Measurements from ENCODE around the gene ERICH4. TPM values are rescaled to one million over a fixed set of nuclear protein-coding genes. Genes with fewer than 3 reads are reported as not detected.

The ERICH4 gene
- total RNA-seq, 4 donors from 2014 or later: not detected

DNA sequence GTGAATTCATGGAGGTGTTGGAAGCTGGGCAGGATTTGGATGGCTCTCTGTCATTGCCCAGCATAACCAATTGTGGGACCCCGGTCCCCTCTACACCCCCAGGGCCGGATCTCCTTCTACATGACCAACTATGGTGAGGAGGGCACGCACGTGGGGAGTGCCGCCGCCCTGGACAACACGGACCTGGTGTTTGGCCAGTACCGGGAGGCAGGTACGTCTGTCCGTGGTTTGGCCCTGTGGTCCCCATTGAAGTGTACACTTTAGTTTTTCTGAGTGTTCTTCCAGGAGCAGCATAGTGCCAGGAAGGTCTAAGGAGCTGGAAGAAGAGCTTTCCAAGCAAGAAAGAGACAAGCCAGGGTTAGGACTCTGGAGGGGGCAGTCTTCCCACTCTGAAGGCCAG lies 29.0 kb upstream of the ERICH4 start:
- 87 to 91% methylated on average over 4 to 10 of the region's 10 CpGs for WGBS, 2 donors

DNA sequence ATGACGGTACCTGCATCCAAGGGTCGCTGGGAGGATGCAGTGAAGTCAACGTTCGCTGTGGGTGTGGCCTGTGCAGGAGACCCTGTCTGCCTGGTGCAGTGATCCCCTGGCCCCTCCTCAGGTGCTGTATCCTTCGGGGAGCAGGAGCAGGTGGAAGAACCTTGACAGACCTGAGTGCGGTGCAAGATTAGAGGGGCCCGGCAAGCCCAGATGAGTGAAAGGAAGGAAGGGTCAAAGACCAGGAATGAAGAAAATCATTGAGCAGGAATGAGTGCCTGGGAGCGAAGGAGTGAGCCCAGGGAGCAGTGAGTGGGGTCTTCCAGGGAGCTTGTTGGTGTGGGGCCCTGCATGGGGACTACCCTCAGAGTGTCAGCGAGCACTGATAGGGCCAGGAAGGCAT lies 28.5 kb upstream of the ERICH4 start:
- TF ChIP-seq, protein P1, sequence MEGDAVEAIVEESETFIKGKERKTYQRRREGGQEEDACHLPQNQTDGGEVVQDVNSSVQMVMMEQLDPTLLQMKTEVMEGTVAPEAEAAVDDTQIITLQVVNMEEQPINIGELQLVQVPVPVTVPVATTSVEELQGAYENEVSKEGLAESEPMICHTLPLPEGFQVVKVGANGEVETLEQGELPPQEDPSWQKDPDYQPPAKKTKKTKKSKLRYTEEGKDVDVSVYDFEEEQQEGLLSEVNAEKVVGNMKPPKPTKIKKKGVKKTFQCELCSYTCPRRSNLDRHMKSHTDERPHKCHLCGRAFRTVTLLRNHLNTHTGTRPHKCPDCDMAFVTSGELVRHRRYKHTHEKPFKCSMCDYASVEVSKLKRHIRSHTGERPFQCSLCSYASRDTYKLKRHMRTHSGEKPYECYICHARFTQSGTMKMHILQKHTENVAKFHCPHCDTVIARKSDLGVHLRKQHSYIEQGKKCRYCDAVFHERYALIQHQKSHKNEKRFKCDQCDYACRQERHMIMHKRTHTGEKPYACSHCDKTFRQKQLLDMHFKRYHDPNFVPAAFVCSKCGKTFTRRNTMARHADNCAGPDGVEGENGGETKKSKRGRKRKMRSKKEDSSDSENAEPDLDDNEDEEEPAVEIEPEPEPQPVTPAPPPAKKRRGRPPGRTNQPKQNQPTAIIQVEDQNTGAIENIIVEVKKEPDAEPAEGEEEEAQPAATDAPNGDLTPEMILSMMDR (IDR thresholded peaks at IDR 0.05): no peak
- TF ChIP-seq POLR2A (IDR thresholded peaks at IDR 0.05) (no peak), EP300 (IDR thresholded peaks at IDR 0.05) (no peak)
- H3K36me3 ChIP-seq: peaks cover 0 to 87% (median 37%) of the 10 kb centered on the region in 3 donors
- H3K4me1 ChIP-seq: peaks cover 0 to 21% (median 5%) of the 10 kb centered on the region in 4 donors
- 88 to 89% methylated on average over 9 of the region's 9 CpGs for WGBS, 2 donors
- no peak overlapping the region for H3K4me3 ChIP-seq
- no peak for DNase-seq (ENCODE audit: low spot score in 2 of 2)
- H3K9me3 ChIP-seq: no peaks in the 10 kb centered on the region
- no peaks in the 10 kb centered on the region for H3K27me3 ChIP-seq
- no peak overlapping the region for H3K27ac ChIP-seq

More for the DNA sequence above, 29.0 kb upstream of the ERICH4 start:
- H3K36me3 ChIP-seq: peaks cover 0 to 82% (median 32%) of the 10 kb centered on the region in 3 donors
- DNase-seq (ENCODE audit: low spot score in 2 of 2): no peak
- no peak for TF ChIP-seq EP300 (IDR thresholded peaks at IDR 0.05)
- TF ChIP-seq, protein P1 (IDR thresholded peaks at IDR 0.05): no peak
- no peak for TF ChIP-seq POLR2A (IDR thresholded peaks at IDR 0.05)
- no peak overlapping the region for H3K27ac ChIP-seq
- no peak overlapping the region for H3K4me3 ChIP-seq
- no peaks in the 10 kb centered on the region for H3K9me3 ChIP-seq
- no peaks in the 10 kb centered on the region for H3K27me3 ChIP-seq
- peaks cover 0 to 26% (median 7%) of the 10 kb centered on the region in 4 donors for H3K4me1 ChIP-seq

DNA sequence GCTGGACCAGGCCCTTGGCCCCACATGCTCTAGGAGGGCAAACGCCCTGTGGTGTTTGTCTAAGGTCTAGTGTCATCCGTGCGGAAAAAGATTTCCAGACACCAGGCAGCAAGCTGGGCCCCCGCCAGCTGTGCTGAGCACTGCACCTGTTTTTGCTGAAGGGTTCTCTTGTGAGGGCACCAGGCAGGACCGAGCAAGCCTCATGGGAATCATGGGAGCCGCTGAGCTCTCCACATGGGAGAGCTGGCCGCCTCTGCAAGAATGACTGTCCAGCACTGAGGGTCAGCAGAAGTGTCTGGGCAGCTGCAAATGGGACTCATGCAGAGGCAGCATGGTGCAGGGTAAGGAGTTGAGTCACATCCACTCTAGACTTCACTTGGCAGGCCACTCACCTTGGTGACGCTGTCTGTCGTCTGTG lies 27.8 kb upstream of the ERICH4 start:
- peaks cover 0 to 94% (median 41%) of the 10 kb centered on the region in 3 donors for H3K36me3 ChIP-seq
- H3K4me3 ChIP-seq: no peak overlapping the region
- WGBS, 2 donors: 68 to 93% methylated on average over 7 to 9 of the region's 9 CpGs
- TF ChIP-seq POLR2A (IDR thresholded peaks at IDR 0.05) (no peak), EP300 (IDR thresholded peaks at IDR 0.05) (no peak)
- TF ChIP-seq, protein P1 (IDR thresholded peaks at IDR 0.05): no peak
- H3K4me1 ChIP-seq: peaks cover 0 to 15% (median 5%) of the 10 kb centered on the region in 4 donors
- DNase-seq (ENCODE audit: low spot score in 2 of 2): no peak
- no peaks in the 10 kb centered on the region for H3K27me3 ChIP-seq
- no peaks in the 10 kb centered on the region for H3K9me3 ChIP-seq
- H3K27ac ChIP-seq: no peak overlapping the region

DNA sequence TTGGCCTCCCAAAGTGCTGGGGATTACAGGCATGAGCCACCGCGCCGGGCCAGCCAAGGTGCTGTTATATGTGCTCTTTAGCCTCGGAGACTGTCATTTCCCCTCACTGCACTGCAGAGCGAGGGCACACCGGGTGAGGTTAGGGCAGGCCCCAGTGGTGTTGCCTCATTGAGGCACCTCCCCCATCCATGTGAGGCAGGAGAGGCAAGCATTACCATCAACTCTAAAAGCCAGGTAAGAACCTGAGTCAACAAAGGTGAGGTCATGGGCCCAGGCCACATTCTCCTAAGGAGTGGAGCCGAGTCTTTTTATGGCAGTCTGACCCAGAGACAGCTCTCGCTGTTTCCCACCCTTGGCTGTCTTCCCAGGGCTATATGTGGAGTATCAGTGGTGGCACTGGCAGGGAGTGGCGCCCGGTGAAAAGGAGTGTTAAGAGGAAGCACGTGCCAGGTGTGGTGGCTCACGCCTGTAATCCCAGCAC lies 26.7 kb upstream of the ERICH4 start:
- 91 to 94% methylated on average over 11 to 12 of the region's 12 CpGs for WGBS, 2 donors
- TF ChIP-seq, protein P1 (IDR thresholded peaks at IDR 0.05): no peak
- TF ChIP-seq EP300 (IDR thresholded peaks at IDR 0.05): no peak
- no peak for TF ChIP-seq POLR2A (IDR thresholded peaks at IDR 0.05)
- Histone ChIP-seq H3K36me3 (peaks cover 0 to 95% (median 41%) of the 10 kb centered on the region in 3 donors), H3K27me3 (no peaks in the 10 kb centered on the region), H3K9me3 (no peaks in the 10 kb centered on the region), H3K4me3 (no peak overlapping the region), H3K4me1 (peaks cover 0 to 9% (median 1%) of the 10 kb centered on the region in 4 donors), H3K27ac (no peak overlapping the region)
- no peak for DNase-seq (ENCODE audit: low spot score in 2 of 2)

DNA sequence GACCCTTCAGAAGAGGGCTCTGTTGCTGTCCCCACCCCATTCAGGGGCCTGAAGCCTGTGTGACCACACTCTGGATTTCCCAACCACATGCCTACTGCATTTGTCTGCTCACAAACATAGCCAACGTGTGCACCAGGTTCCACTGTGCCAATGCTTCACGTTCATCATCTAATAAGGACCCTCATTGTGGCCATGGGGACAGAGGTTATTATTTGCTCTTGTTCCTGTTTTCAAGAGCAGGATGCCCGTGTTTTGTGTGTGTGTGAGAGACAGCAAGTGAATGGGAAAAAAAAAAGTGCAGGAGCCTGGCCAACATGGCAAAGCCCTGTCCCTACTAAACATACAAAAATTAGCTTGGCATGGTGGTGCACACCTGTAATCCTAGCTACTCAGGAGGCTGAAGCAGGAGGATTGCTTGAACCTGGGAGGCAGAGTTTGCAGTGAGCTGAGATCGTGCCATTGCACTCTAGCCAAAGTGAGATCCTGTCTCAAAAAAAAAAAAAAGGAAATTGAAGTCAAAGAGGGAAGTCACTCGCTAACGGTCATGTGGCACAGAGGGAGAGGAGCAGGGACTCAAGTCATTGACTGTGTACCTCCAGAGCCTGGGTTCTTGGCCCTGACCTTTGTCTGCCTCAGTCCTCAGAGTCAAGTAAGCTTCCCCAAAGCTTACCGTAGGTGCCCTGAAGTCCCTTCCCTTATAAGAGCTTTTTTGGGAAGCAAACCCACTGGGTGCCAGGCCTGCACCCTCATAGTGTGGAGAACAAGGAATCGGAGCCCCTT lies 22.7 kb upstream of the ERICH4 start:
- H3K27me3 ChIP-seq: no peaks in the 10 kb centered on the region
- WGBS, 2 donors: 73 to 76% methylated on average over 8 of the region's 8 CpGs
- no peaks in the 10 kb centered on the region for H3K9me3 ChIP-seq
- peaks cover 0 to 14% (median 0%) of the 10 kb centered on the region in 4 donors for H3K4me1 ChIP-seq
- H3K4me3 ChIP-seq: no peak overlapping the region
- no peak for DNase-seq (ENCODE audit: low spot score in 2 of 2)
- H3K27ac ChIP-seq: peak overlapping the region in 3 of 4 donors; percentile 30 to 50 (median 45)
- TF ChIP-seq, protein P1 (IDR thresholded peaks at IDR 0.05): no peak
- TF ChIP-seq POLR2A (IDR thresholded peaks at IDR 0.05): no peak
- TF ChIP-seq EP300 (IDR thresholded peaks at IDR 0.05): no peak
- peaks cover 0 to 97% (median 39%) of the 10 kb centered on the region in 3 donors for H3K36me3 ChIP-seq

Data from tibial nerve (tissue), 4 donors.